NCI-H82 treated with DMSO at 0.1 percent for 48 hours (cell line): ENCODE results near the gene PEX13.
"Not testable (repeated sequence)": the region's sequence is repeated elsewhere in the genome, so short reads cannot be mapped to it uniquely, and the experiment has no call there.

ENCODE experiments used
- DNase-seq: peaks from one replicate; lab custom pipeline; 2025; ENCODE audit not compliant: unreplicated experiment; lab: John Stamatoyannopoulos, UW

The PEX13 gene, protein sequence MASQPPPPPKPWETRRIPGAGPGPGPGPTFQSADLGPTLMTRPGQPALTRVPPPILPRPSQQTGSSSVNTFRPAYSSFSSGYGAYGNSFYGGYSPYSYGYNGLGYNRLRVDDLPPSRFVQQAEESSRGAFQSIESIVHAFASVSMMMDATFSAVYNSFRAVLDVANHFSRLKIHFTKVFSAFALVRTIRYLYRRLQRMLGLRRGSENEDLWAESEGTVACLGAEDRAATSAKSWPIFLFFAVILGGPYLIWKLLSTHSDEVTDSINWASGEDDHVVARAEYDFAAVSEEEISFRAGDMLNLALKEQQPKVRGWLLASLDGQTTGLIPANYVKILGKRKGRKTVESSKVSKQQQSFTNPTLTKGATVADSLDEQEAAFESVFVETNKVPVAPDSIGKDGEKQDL

DNA sequence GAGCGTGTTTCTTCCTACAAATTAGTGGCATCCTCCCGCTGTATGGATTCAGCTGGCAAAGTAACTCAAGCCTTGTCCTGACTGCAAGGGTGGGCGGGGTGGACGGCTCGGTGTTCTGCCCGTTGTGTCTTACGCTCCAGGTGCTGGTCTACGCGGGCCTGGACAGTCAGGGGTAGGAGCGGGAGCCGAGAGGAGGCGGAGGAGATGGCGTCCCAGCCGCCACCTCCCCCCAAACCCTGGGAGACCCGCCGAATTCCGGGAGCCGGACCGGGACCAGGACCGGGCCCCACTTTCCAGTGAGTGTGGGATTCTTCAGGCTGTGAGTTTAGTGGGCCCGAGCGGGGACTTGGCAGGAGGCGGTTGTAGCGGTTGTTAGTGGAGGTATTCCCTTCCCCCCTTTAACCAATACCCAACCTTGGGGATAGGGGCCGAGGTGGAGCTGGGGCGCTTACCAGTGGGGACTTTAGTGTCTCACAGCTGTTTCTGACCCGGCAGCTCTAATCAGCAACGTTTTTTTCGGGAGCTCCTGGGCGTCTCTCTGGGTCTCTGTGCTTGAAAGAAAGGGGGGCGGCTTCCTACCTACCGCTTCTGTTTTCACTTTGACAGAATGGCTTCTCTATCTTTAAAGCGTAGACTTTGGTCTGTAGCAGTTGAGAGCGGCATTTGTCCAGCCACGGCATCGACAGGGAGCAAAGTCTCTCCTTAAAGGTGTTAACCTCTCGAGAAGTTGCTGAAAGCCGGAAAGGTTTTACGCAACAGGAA, at the start of gene PEX13, which contains the start of gene PUS10:
TSS of gene PEX13 (plus strand) at position 165 of the 762 bp plus-strand sequence. CDS start at position 205, 40 bp downstream.
TSS of gene PUS10 (minus strand) at position 700 of the 762 bp plus-strand sequence. CDS start 6,365 bp downstream, outside the sequence.
- peak; percentile 84 for DNase-seq

DNA sequence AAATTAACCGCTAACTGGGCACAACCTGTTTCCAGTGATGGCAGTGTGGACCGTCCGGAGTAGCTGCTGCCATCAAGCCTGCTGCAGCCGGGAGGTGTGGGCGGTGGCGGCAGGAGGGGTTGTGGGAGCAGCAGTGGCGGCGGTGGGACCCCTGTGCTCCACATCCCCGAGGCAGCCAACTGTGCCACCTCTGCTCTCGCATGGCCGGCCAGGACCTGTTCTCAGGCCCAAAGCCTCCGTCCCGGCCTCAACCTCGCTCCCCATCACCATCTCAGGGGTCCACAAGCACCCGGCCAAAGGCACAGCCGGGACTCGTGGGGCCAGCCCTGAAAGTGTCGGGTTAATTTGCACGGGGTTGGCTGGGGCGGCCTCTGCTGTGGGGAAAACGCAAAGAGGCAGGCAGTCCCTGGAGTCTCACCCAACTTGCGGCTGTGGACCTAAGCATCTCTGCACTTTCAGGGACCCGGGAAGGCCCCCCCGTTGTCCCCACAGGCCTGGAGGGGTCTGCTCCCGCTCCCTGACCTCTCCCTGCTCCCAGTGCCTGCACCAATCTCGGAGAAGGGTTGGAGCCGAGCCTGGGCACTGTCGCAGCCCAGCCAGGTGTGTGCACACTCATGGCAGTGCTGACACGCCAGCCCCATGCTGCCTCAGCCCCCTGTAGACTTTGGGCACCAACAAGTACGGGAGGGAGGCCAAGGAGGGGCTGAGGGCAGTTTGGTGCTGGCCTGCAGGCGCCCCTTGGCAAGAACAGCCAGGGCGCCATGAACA, 44.4 kb upstream of the PEX13 start:
- DNase-seq = no peak

DNA sequence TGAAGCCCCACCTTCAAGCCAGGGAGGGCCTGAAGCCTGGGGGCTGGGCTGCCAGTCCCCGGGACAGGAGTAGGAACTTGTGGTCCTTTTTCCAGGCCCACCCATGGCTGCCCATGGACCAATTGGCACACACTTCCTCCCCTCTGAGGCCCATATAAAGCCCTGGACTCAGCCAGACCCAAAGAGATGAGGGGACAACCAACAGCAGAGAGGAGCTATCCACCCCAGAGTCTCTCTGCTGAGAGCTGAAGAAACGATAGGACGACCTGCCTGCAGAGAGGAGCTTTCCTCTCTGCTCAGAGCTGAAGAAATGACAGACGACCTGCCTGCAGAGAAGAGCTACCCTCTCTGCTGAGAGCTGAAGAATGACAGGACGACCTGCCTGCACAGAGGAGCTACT, 43.8 kb upstream of the PEX13 start:
- no peak for DNase-seq

DNA sequence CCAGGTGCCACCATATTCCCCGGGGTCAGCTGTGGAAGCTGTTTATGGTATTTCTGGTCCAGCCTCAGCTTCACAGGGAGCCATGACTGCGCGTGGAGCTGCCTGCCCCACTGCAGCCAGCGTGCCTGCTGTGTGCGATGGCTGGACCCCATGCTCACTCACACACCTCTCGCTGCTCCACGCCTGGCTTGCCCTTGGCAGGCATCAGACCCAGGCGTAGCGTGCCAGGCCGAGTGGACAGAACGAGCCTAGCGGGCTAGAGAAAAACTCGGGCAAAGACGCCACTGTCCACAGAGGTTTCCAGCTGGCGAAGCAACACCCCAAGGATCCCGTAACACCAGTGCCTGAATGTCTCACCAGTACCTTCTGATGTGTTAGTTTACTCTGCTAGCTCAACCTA, 42.9 kb upstream of the PEX13 start:
- no peak for DNase-seq

DNA sequence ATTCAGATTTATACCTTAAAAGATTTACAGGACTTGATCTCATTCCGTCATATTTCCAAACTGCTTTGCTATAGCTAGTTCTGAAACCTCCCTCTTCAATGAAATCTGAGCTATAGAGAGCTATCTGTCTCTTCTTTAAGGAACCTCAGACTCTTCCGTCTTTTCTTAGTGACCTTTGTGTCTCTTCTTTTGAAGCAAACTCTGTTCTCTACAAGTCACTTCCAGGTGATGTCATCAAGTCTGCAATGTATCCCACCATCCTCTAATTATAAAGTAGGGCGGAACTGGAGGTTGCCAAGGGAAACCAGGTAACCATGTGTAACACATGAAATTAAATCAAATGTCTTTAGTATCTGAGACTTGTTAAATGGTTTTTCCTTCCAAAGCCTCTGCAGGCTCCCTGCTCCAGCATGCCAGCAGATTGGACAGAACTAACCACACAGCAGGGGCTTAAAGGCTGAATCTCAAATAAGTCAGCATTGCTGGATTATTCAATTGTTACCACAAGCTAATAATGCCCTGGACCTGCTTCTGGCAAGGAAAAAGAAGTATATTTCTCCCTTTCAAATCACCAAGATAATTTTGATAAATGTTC, 41.2 kb upstream of the PEX13 start:
- DNase-seq = peak; percentile 32

DNA sequence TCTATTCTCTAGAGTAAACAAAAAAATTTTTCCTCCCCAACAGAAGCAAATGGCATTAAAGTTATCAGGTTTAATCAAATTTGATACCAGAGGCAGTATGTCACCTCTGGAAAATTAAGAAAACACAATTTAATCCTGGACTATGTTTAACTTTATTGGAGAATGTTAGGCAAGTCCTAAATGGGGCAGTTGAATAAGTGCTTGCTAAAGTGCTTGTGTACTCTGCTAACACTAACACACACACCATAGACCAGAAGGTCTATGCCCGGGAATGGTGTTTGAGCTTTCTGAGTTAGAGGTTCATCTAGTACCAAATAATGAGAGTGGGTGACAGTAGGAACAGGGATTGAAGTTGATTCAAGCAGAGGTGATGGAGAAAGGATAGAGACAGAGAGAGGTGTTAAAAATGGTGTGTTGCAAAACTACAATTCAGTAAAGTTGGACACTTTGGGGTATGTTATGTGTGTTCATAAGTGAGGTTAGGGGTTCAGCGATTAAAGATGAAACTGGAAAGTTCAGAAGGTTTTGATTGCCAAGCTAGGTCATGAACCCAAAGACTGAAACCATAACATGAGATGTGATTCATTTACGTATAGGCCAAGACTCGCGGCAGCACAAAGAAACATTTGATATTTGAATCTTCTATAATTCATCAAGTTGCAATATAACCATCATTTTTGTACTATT, 40.5 kb upstream of the PEX13 start:
- DNase-seq = no peak

DNA sequence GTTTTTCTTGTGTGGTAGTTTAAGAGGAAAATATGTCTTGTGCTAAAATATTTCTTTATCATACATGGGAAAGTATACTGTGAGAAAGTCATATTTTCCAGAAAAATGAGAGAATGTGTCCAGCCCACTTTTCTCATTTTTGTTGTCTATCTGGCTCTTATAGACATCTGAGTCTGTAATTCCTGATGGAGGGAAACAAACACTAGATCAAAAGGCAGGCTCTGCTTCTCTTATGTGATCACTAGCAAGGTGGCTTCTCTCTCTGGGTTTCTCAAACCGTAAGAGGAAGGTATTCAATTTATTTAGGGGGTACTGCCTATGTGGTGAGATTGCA, 40.0 kb upstream of the PEX13 start:
- no peak for DNase-seq

DNA sequence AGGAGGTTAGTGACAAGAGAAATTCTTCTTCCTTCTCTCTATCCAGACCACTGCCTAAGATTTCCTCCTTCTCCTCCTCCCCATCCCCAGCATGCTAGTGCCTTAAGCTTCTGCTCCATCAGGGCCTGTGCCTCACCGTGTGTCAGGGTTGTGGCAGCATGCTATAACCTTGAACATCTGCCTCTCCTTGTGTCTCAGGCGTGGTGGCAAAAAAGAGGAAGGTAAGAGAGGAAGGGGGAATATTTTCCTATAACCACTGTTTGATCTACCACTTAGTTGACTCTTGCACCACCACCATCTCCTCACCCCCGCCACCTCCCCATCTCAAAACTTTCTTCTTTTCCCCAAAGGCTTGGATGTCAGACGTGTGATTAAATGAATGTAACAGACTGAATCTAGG, 38.3 kb upstream of the PEX13 start:
- DNase-seq = no peak

DNA sequence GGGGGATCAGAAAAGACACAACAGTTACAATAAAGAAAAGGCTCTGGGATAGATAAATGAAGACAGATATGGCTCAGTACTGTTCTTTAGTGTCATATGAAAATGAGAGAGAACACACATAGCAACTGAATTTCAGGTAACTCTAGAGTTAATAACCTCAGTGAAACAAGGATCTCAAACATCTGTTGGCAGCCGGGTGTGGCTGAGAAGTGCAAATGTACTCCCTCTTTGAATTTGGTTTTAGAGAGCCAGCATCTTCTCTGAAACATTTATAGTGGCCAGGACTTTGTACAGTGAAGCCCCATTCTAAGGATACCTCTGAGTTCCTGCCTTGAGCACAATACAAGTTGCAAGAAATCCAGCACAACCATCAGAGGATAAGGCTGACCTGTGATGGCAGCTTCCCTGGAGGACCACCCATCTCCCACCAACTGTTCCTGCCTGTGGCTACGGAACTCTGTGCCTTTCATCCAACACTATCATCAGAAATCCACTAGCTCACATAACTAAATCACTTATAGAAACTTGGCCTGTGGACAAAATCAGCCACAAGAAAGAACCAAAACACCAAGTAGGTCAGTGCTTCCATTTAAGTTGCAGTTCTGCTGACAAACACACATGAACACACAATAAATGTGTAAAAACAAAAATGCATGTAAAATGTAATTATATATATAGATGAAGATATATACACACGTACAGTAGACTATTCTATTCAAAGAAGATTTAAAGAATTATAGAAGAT, 37.3 kb upstream of the PEX13 start:
- DNase-seq = no peak

DNA sequence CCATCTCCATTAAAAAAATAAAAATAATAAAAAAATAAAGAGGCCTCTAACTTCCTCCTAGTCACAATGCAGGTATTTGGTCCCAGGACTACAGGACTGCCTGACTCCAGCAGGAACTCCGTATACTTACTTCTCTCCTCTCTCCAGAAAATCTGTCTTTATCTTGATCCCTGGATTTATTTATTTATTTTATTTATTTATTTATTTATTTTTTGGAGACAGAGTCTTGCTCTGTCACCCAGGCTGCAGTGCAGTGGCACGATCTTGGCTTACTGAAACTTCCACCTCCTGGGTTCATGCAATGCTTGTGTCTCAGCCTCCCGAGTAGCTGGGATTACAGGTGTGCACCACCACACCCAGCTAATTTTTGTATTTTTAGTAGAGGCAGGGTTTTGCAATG, 35.5 kb upstream of the PEX13 start:
- DNase-seq = not testable (repeated sequence)

DNA sequence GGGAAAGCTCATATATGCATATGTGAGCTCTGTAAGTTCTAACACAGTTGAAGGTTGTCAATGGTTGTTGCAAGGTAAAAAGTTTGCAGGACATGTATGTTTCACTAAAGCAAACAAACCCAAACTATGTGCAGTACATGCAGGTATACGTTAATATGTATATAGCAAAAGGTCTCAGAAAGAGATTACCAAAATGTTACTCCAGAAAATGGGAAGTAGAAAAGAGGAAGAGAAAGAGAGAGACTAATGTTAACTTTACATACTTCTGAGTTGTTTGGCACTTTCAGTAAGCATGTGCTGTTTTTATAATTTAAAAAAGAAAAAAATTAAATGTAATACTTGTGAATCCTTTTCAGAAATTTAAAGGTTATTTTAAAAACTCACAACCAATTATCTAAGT, 32.8 kb upstream of the PEX13 start:
- DNase-seq = no peak

DNA sequence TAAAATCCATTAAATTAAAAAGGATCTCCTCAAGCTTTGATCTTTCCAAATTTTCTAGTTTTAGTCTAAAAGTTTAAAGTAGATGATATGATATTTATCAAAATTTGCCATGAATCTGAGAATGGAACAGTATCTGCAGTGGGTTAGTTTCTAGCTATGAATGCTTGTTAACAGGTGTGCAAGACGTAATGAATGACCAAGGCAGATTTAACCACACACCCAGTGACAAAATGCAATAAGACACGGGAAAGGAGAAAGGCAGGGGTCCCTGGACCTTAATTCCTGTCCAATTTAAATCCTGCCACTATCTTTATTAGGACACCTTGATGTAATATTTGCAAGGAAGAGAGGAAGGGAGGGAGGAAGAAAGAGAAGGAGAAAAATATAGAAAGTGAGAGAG, 30.5 kb upstream of the PEX13 start:
- no peak for DNase-seq

DNA sequence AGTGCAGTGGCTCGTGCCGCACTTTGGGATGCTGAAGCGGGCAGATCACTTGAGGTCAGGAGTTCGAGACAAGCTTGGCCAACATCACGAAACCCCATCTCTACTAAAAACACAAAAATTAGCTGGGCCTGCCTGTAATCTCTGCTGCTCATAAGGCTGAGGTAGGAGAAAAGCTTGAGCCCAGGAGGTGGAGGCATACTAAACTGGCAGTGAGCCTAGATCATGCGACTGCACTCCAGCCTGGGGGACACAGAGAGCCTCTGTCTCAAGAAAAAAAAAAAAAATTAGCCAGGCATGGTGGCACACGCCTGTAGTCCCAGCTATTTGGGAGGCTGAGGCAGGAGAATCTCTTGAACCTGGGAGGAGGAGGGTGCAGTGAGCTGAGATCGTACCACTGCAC, 29.9 kb upstream of the PEX13 start:
- DNase-seq = not testable (repeated sequence)

DNA sequence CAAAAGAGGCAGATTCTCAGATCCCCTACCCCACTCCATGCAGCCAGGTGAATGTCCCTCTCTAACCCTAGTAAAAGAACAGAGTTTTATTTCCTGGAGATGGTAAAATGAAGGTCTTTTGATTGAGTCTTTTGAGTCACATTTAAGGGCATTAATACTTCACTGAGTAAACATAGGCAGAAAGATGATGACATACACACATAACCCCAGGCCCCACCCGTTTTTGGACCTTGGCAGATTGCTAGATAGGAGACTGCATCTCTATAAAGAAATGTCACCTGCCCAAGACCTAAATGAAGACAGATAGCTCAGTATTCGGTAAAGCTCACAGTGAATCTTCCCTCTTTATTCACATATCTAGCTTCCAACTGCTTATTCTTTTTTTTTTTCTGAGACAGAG, 28.3 kb upstream of the PEX13 start:
- no peak for DNase-seq

DNA sequence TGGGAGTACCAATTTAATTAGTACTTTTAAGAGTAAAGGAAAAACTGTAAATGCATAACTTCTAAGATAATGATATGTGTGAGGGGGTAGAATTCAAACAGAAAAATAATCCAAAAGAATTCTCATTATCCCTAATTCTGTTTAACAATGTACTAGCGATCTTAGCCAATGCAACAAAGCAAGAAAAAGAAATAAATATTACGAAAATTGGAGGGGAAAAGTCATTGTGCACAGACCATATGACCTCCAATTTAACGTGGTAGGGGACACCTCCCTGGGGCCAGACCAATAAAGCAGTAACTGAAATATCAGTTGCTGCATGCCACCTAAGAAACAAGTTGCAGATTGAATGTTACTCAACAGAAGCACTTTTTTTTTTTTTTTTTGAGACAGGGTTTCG, 25.9 kb upstream of the PEX13 start:
- DNase-seq = no peak

DNA sequence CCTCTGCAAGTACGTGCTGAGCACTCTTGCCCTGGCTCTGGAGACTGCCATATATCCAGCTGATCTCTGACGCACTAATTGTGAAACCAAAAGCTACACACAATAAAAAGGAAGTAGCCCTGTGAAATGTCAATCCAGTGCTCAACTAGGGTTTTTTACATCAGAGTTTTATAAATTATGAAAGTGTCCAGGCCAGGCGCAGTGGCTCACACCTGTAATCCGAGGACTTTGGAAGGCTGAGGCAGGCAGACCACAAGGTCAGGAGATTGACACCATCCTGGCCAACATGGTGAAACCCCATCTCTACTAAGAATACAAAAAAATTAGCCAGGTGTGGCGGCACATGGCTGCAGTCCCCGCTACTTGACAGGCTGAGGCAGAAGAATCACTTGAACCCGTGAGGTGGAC, 24.5 kb upstream of the PEX13 start:
- no peak for DNase-seq

DNA sequence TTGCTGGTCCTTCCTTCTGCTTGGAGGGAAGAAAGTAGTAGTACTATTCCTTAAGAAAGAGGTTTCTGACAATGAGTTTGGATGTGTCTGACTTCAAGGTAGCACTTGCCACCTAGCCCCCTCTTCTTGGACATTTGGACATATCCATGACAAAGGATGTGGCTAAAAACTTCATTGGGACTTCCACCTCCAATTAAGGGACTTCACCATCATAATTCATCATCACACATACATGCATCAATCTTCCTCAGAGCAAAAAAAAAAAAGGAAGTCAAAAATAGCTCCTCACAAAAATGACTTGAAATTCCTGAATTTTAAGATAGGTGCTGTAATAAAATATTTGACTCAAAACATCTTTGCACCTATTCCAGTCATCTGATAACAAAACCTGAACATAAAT, 23.4 kb upstream of the PEX13 start:
- no peak for DNase-seq

DNA sequence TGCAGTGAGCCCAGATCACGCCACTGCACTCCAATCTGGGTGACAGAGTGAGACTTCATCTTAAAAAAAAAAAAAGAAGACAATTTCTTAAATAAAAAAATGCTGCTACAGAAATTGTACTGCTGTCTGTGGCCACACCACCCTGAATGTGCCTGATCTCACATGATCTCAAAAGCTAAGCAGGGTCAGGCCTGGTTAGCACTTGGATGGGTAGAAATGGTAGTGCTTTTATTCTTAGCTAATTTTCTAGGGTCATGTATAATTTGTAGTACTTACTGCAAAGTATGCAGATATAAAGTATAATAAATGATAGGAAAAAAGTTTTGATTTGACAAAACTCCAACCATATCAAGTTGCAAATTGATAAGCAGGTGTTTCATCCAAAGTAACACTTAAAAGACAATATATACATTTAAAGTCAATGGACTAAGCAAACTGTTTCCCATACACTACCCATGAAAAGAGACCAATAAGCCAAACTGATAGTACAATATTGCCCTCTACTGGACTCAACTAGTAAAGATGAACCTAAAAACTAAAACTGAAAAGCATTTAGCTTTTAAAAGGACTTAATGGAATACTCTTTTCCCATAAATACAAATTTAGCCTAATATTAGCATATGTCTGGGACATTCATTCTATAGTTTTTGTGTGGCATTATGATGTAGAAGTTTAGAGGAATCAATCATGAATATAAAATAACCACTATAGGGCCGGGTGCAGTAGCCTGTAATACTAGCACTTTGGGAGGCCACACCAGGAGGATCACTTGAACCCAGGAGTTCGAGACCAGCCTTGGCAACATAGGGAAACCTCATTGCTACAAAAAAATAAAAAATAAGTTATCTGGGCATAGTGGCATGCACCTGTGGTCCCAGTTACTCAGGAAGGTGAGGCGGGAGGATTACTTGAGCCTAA, 18.6 kb upstream of the PEX13 start:
- DNase-seq = peak; percentile 53

DNA sequence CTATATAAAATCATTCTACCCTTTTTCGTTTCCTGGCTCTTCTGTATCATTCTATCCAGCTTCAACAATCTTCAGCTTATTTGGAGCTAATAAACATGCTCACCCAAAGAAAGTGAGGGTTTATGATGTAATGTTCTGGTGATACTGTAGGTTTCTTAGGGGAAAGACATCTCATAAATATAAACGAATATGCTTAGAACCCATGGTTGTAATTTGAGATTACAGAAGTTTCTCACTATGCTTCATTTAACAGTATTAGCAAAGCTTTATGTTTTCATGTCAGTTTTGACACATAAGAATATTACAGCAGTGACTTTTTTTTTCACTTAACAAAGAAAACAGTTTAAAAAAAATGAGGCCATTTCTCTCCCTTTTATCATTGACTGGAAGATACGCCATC, 11.8 kb upstream of the PEX13 start:
- DNase-seq = no peak
